Neural crest cell (in vitro differentiated cells): Measurements from ENCODE around the gene UNC79. TPM values are rescaled to one million over a fixed set of nuclear protein-coding genes. Genes with fewer than 3 reads are reported as not detected.

Experiments used
- DNase-seq: peaks from one replicate; pipeline ENCODE4 v3.0.0; 2021; ENCODE audit warnings: low read depth, mixed read lengths, low spot score
- H3K27ac Mint-ChIP-seq: one replicate; pipeline ENCODE4 v1.8.0; 2021; ENCODE audit warnings: mild to moderate bottlenecking, mixed read lengths; ENCODE audit not compliant: unreplicated experiment
- H3K27me3 Mint-ChIP-seq: 2 replicates; pipeline ENCODE4 v1.8.0; 2021; ENCODE audit warnings: low read depth, mild to moderate bottlenecking, mixed read lengths
- H3K36me3 Mint-ChIP-seq: 2 replicates; pipeline ENCODE4 v1.8.0; 2021; ENCODE audit warnings: low read depth, mild to moderate bottlenecking, mixed read lengths
- H3K4me1 Mint-ChIP-seq: 2 replicates; pipeline ENCODE4 v1.8.0; 2021; ENCODE audit warnings: mixed read lengths
- H3K4me3 Mint-ChIP-seq: one replicate; pipeline ENCODE4 v1.8.0; 2021; ENCODE audit warnings: mild to moderate bottlenecking, mixed read lengths
- H3K9me3 Mint-ChIP-seq: 2 replicates; pipeline ENCODE4 v1.8.0; 2021; ENCODE audit warnings: mixed read lengths
- total RNA-seq: library from RNA; stranded (reverse); gene quantifications from 2 replicates; pipeline ENCODE4 v1.2.1, GENCODE V29; 2021
- TF ChIP-seq, protein P1 (sequence below): fragments of 200-600 bp; sonication (generic); conservative IDR thresholded peaks from 2 replicates; pipeline ENCODE4 v1.5.0; 2021; ENCODE audit warnings: antibody characterized with exemption, mild to moderate bottlenecking

The UNC79 gene
- total RNA-seq, 1 donor from 2014 or later: 2.2 TPM

DNA sequence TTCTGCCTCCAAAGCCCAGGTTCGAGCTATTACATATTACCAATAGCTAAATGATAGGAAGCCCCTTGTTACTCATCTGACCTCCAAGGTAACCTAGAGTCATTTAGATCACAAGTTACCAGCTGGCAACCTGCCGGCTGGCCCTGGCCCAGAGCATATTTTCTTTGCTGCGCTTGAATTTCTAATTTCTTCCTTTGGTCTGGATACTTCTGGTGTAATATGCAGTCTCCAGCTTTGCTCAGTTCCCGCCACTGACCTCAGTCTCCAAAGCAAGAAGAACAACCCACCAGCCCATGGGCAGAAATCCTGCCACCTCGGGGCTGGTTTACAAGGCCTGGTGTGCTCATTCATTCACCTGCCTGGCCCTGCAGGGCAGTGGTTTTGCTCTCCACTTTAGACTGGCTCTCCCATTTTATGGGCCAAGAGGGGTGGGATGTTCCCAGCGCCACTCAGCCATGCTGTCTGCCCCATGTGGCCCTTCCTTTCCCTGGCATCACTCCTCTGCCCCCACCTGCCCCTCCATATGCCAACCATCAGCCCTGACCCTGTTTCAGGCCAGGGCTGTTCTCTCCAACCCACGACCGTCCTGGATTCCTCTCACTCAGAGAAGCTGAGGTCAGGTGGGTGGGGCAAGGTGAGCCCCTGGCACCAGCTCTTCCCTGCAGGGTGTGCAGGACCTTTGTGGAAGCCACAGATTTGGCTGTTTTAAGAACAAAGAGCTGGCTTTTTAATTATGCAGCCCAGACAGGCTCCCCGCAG is 281.5 kb downstream of the UNC79 start:
- Mint-ChIP-seq H3K4me1 (peaks cover 7% of the 10 kb centered on the region), H3K36me3 (no peaks in the 10 kb centered on the region), H3K9me3 (no peaks in the 10 kb centered on the region), H3K27ac (no peak overlapping the region), H3K4me3 (no peak overlapping the region), H3K27me3 (no peaks in the 10 kb centered on the region)
- TF ChIP-seq, protein P1, sequence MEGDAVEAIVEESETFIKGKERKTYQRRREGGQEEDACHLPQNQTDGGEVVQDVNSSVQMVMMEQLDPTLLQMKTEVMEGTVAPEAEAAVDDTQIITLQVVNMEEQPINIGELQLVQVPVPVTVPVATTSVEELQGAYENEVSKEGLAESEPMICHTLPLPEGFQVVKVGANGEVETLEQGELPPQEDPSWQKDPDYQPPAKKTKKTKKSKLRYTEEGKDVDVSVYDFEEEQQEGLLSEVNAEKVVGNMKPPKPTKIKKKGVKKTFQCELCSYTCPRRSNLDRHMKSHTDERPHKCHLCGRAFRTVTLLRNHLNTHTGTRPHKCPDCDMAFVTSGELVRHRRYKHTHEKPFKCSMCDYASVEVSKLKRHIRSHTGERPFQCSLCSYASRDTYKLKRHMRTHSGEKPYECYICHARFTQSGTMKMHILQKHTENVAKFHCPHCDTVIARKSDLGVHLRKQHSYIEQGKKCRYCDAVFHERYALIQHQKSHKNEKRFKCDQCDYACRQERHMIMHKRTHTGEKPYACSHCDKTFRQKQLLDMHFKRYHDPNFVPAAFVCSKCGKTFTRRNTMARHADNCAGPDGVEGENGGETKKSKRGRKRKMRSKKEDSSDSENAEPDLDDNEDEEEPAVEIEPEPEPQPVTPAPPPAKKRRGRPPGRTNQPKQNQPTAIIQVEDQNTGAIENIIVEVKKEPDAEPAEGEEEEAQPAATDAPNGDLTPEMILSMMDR: no peak
- no peak for DNase-seq

DNA sequence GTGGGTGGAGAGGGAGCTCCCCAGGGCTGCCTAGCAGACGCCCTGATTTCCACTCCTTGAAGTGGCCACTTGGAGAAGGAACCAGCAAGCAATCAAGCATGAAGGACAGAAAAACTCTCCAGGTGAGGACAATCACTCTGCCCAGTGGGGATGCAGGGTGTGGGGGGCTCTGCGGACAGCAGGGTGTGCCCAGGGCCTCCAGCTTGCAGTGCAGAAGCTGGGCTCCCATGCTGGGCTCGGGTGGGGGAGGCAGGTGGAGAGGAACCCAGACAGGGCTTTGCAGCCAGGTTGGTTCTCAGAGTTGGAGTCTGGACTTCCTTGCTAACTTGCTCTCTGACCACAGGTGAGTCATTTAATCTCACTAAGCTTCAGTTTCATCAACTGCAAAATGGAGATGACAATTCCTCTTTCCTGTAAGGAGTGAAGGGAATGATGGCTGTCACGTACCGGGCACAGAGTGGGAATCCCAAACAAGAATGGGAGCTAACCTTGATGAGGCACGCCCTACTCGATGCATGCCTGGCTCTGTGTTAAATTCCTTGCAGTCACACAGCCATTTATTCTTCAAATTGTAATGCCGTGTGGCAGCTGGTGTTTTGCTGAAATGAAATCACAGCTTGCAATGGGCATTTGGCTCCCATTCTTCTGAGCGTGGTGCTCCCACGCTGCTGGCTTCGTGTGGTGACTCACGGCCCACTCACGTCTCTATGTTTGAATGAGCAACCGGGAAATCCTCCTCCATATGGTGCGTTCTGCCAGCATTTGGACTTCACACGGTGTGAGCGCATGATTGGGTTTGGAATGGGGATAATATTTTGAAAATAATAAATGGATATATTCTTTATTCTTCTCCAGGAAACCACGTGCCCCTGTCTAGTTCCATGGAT is 282.3 kb downstream of the UNC79 start:
- peaks cover 7% of the 10 kb centered on the region for H3K4me1 Mint-ChIP-seq
- no peaks in the 10 kb centered on the region for H3K27me3 Mint-ChIP-seq
- H3K27ac Mint-ChIP-seq: no peak overlapping the region
- H3K4me3 Mint-ChIP-seq: no peak overlapping the region
- no peaks in the 10 kb centered on the region for H3K36me3 Mint-ChIP-seq
- DNase-seq: no peak
- TF ChIP-seq, protein P1: no peak
- H3K9me3 Mint-ChIP-seq: no peaks in the 10 kb centered on the region

DNA sequence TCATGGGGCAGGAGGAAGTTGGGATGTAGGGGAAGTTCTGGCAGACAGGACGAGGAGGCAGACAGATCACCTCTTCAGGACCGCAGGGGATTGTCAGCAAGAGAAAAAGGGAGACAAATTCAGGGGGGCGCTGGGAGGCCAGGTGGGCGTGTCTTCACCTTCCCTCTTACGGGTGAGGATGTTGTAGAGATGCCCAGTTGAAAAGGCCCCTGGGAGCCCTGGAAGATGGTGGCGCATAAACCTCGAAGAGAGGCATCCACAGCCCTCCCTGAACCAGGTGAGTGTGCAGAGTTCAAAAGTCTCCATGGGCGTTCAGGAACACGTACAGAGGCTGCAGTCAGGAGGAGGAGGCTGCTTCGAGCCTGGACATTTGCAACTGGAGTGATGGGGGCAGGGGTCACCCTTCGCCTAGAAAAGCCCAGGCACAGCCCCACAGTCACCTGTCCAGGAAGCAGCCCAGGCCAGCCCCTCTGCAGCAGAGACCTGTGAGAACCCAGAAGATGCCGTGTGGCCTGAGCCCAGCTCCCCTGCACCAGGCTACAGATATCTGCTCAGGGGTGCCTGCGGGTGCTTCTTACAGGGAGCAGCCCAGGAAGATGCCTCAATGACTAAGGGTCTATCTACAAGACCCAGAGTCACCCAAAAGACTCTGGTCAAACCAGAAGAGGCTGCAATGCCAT is 283.1 kb downstream of the UNC79 start:
- H3K9me3 Mint-ChIP-seq: no peaks in the 10 kb centered on the region
- DNase-seq: no peak

DNA sequence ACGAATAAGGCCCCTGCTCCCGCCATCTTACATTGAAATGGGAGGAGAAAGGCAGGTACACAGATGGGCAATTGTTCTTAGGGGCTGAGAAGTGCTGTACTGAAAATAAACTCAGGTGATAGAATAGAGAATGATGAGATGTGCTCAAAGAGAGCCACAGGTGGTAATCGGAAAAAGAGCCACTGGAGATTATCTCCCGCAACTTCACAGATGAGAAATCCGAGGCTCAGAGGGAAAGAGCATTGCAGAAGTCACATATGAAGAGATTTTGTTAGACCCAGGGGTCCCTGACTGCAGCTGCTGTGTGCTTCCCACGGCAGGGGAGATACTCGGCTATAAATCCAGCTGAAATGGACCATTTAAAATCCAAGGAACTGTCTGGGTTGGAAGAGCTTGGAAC is 283.9 kb downstream of the UNC79 start:
- H3K27ac Mint-ChIP-seq: no peak overlapping the region
- no peaks in the 10 kb centered on the region for H3K9me3 Mint-ChIP-seq
- DNase-seq: no peak
- H3K36me3 Mint-ChIP-seq: no peaks in the 10 kb centered on the region
- H3K4me3 Mint-ChIP-seq: no peak overlapping the region
- no peaks in the 10 kb centered on the region for H3K4me1 Mint-ChIP-seq
- TF ChIP-seq, protein P1: no peak
- H3K27me3 Mint-ChIP-seq: no peaks in the 10 kb centered on the region

More for the DNA sequence above, 283.1 kb downstream of the UNC79 start:
- Mint-ChIP-seq H3K27ac (no peak overlapping the region), H3K27me3 (no peaks in the 10 kb centered on the region), H3K4me1 (peaks cover 4% of the 10 kb centered on the region), H3K4me3 (no peak overlapping the region), H3K36me3 (no peaks in the 10 kb centered on the region)
- TF ChIP-seq, protein P1: no peak

DNA sequence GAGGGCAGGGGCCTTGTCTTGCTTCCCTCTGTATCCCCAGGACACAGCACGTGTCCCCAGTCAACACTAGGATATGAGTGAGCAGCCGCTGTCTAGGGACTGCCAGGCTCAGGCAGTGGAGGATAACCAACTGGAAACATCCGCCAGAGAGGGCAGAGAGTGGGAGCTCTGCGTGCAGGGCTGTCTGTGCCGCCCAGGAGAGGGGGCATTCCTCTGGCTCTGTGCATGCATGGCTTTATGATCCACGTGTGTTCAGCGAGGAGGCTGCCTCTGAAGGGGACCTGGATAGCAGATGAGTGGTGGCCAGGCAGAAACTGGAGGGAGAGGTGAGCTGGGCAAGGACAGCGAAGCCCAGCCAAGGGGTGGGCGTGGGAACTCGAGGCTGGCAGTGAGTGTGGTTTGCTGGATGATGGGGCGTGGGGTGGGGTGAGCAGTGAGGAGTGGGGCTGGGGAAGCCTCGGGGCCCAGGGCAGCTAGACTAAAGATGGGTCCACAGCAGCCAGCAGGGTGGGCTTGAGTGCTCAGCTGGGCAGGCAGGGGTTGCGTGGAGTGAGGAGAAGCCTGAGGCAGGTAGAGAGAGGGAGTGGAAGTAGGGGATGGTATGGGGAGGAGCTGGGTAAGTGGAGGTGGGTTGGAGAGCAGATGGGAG is 284.7 kb downstream of the UNC79 start:
- H3K27ac Mint-ChIP-seq: no peak overlapping the region
- DNase-seq: no peak
- TF ChIP-seq, protein P1: no peak
- H3K9me3 Mint-ChIP-seq: no peaks in the 10 kb centered on the region
- no peaks in the 10 kb centered on the region for H3K36me3 Mint-ChIP-seq
- no peak overlapping the region for H3K4me3 Mint-ChIP-seq
- no peaks in the 10 kb centered on the region for H3K27me3 Mint-ChIP-seq
- H3K4me1 Mint-ChIP-seq: no peaks in the 10 kb centered on the region
